B cell (primary cell): ENCODE data around the gene CEL. TPM values are rescaled to one million over a fixed set of nuclear protein-coding genes. Genes with fewer than 3 reads are reported as not detected.
"Not testable (repeated sequence)": the region's sequence is repeated elsewhere in the genome, so short reads cannot be mapped to it uniquely, and the experiment has no call there.

ENCODE experiments used
- ATAC-seq: fragments of 200-7000 bp; cut with Tn5 transposase; one replicate; pipeline ENCODE4 v1.10.0; 2021; ENCODE audit warnings: low read depth, mild to moderate bottlenecking, moderate number of reproducible peaks, moderate library complexity
- CTCF ChIA-PET: fragments of 350-600 bp; sonication (Branson Sonifier 250); formaldehyde crosslinking; loops from one replicate; lab custom pipeline; 2021; ENCODE audit warnings: antibody characterized with exemption, inconsistent platforms; lab: Charles Lee
- POLR2A ChIA-PET: fragments of 350-600 bp; sonication (Branson Sonifier 250); formaldehyde crosslinking; loops from one replicate; lab custom pipeline; 2021; ENCODE audit warnings: antibody characterized with exemption; lab: Charles Lee
- DNase-seq: peaks from one replicate; pipeline ENCODE4 v3.0.0; 2013
- H2AFZ ChIP-seq: 2 replicates; pipeline ENCODE4 v1.6.1; 2012; ENCODE audit warnings: mild to moderate bottlenecking, low read depth, low read length; ENCODE audit not compliant: insufficient read depth, poor library complexity, severe bottlenecking
- H3K27ac ChIP-seq, 2 donors: 1 replicate in 1 of 2; 2 replicates in 1 of 2; pipeline ENCODE4 v1.5.1; 2012 to 2013; ENCODE audit warnings: low read length in 2 of 2, mild to moderate bottlenecking in 2 of 2, moderate library complexity in 1 of 2
- H3K27me3 ChIP-seq, 4 experiments: fragments of 200-600 bp in 1 of 4; sonication (generic) in 1 of 4; replicated peaks in 1 of 4; 1 replicate in 2 of 4; 2 replicates in 2 of 4; pipeline versions ENCODE4 v1.6.1 to v1.7.0; 2013 to 2016; ENCODE audit warnings: low read length in 3 of 4, mild to moderate bottlenecking in 2 of 4, mixed read lengths in 1 of 4, moderate library complexity in 1 of 4; ENCODE audit not compliant: insufficient read depth in 4 of 4, control insufficient read depth in 3 of 4; ENCODE audit errors: control extremely low read depth in 1 of 4
- H3K36me3 ChIP-seq, 2 experiments: replicated peaks in 1 of 2; 1 replicate in 1 of 2; 2 replicates in 1 of 2; pipeline versions ENCODE4 v1.6.1 to v1.7.1; 2013; ENCODE audit warnings: low read length in 1 of 2; ENCODE audit not compliant: insufficient read depth in 2 of 2, control insufficient read depth in 1 of 2; ENCODE audit errors: control extremely low read depth in 1 of 2, extremely low read depth in 1 of 2
- H3K4me1 ChIP-seq, 2 donors: fragments of 200-600 bp in 1 of 2; sonication (generic) in 1 of 2; 1 replicate in 1 of 2; 2 replicates in 1 of 2; pipeline versions ENCODE4 v1.5.1 to v1.6.1; 2013 to 2017; ENCODE audit warnings: low read length in 2 of 2; ENCODE audit not compliant: control insufficient read depth in 2 of 2, insufficient read depth in 2 of 2
- H3K4me2 ChIP-seq: replicated peaks from 2 replicates; pipeline ENCODE3; 2012; ENCODE audit warnings: mild to moderate bottlenecking, low read depth, low read length; ENCODE audit not compliant: poor library complexity, severe bottlenecking
- H3K4me3 ChIP-seq, 5 experiments: fragments of 200-600 bp in 1 of 5; sonication (generic) in 1 of 5; 1 replicate in 3 of 5; 2 replicates in 2 of 5; pipeline versions ENCODE4 v1.5.1 to v1.7.0; 2011 to 2016; ENCODE audit warnings: low read length in 4 of 5, mild to moderate bottlenecking in 4 of 5, low read depth in 2 of 5, control low read depth in 1 of 5, moderate library complexity in 1 of 5; ENCODE audit not compliant: insufficient read depth in 1 of 5; ENCODE audit errors: control extremely low read depth in 1 of 5, extremely low read depth in 1 of 5
- H3K79me2 ChIP-seq: fragments of 200-600 bp; sonication (generic); one replicate; pipeline ENCODE4 v1.6.0; 2016; ENCODE audit warnings: low read length; ENCODE audit not compliant: control insufficient read depth, insufficient read depth
- H3K9ac ChIP-seq: fragments of 200-600 bp; sonication (generic); 2 replicates; pipeline ENCODE4 v1.6.1; 2017; ENCODE audit warnings: mild to moderate bottlenecking, low read length, moderate library complexity
- H3K9me3 ChIP-seq, 3 donors: one replicate each; pipeline versions ENCODE4 v1.6.1 to v1.7.1; 2013; ENCODE audit warnings: low read length in 2 of 3; ENCODE audit not compliant: control insufficient read depth in 2 of 3, insufficient read depth in 1 of 3; ENCODE audit errors: control extremely low read depth in 1 of 3
- H4K20me1 ChIP-seq: 2 replicates; pipeline ENCODE4 v1.6.0; 2012; ENCODE audit warnings: mild to moderate bottlenecking, low read length; ENCODE audit not compliant: insufficient read depth, control insufficient read depth, poor library complexity, severe bottlenecking
- H3K27ac Mint-ChIP-seq: one replicate; pipeline ENCODE4 v1.8.0; 2021; ENCODE audit warnings: mixed read lengths
- H3K27me3 Mint-ChIP-seq: one replicate; pipeline ENCODE4 v1.8.0; 2021; ENCODE audit warnings: mixed read lengths
- H3K4me1 Mint-ChIP-seq: one replicate; pipeline ENCODE4 v1.8.0; 2021; ENCODE audit warnings: mixed read lengths
- H3K4me3 Mint-ChIP-seq: one replicate; pipeline ENCODE4 v1.8.0; 2021; ENCODE audit warnings: mixed read lengths
- H3K9me3 Mint-ChIP-seq: one replicate; pipeline ENCODE4 v1.8.0; 2022; ENCODE audit warnings: mixed read lengths; ENCODE audit not compliant: insufficient read depth
- CTCF ChIP-seq: fragments of 200-600 bp; IDR thresholded peaks from one replicate; pipeline ENCODE4 v1.8.0; 2022; ENCODE audit warnings: antibody characterized with exemption, mild to moderate bottlenecking
- EZH2 ChIP-seq: IDR thresholded peaks from 2 replicates; pipeline ENCODE4 v1.6.1; 2012; ENCODE audit warnings: borderline replicate concordance, low read depth, mild to moderate bottlenecking, moderate library complexity, low read length; ENCODE audit not compliant: insufficient read depth, poor library complexity, severe bottlenecking
- WGBS: methylation state at CpG from one replicate; pipeline ENCODE4 v1.1.5; 2013; ENCODE audit warnings: missing lambda C conversion rate; ENCODE audit not compliant: insufficient coverage; 5-methylcytosine and 5-hydroxymethylcytosine counted together
- intact Hi-C: fragments of 100-400 bp; cut with micrococcal nuclease; formaldehyde crosslinking; loops from one replicate; pipeline ENCODE4 v1.10.0; 2022
- polyA plus RNA-seq: library from polyadenylated mRNA; depleted of rRNA; stranded (reverse); fragments of >200 nt; gene quantifications from 2 replicates; pipeline ENCODE4 v1.2.3, GENCODE V29; 2012
- total RNA-seq, 2 donors: library from RNA; stranded (reverse); fragments of 120-200 nt in 1 of 2; gene quantifications; 1 replicate in 1 of 2; 2 replicates in 1 of 2; pipeline versions ENCODE4 v1.2.3 to v1.2.4, GENCODE V29; 2013 to 2022

The CEL gene
- total and polyA plus RNA-seq, 2 donors (not counting 1 experiment from before 2014, with no cell fraction given), result 0.51 to 0.57 TPM

GRCh38 chr9:133062569-133062968 is 788 bp downstream of the CEL start:
- ATAC-seq, CTCF ChIA-PET: not testable (repeated sequence)

GRCh38 chr9:133063159-133063499 is 1.3 kb downstream of the CEL start:
- Mint-ChIP-seq H3K4me1 (peaks cover 17% of the 10 kb centered on the region), H3K27ac (no peak overlapping the region), H3K4me3 (no peak overlapping the region), H3K9me3 (no peaks in the 10 kb centered on the region), H3K27me3 (no peaks in the 10 kb centered on the region)
- H4K20me1 ChIP-seq, result no peaks in the 10 kb centered on the region
- H3K79me2 ChIP-seq, result no peaks in the 10 kb centered on the region
- H3K4me3 ChIP-seq, result no peak overlapping the region
- intact Hi-C loops, result no loop called here
- H3K9me3 ChIP-seq, result no peaks in the 10 kb centered on the region
- no peaks in the 10 kb centered on the region for H3K36me3 ChIP-seq
- 39% methylated on average over 8 of the region's 8 CpGs for WGBS
- ChIA-PET CTCF (no interaction called here), POLR2A (no interaction called here)
- TF ChIP-seq EZH2 (no peak), CTCF (no peak)
- H3K27me3 ChIP-seq, result no peaks in the 10 kb centered on the region
- no peak overlapping the region for H3K4me2 ChIP-seq
- no peak for ATAC-seq
- no peak overlapping the region for H3K27ac ChIP-seq
- H3K4me1 ChIP-seq, result peaks cover 9 to 21% of the 10 kb centered on the region in 2 donors
- H2AFZ ChIP-seq, result no peak overlapping the region
- H3K9ac ChIP-seq, result no peak overlapping the region
- DNase-seq, result no peak

More at GRCh38 chr9:133062569-133062968, 788 bp downstream of the CEL start:
- H3K4me2 ChIP-seq, H3K9me3 Mint-ChIP-seq, H3K4me3 Mint-ChIP-seq, H3K9ac ChIP-seq, H3K27me3 ChIP-seq, H4K20me1 ChIP-seq, H3K4me3 ChIP-seq, H2AFZ ChIP-seq, H3K79me2 ChIP-seq, H3K36me3 ChIP-seq, H3K27me3 Mint-ChIP-seq, H3K9me3 ChIP-seq, H3K27ac Mint-ChIP-seq, POLR2A ChIA-PET, H3K27ac ChIP-seq, intact Hi-C loops, DNase-seq: not testable (repeated sequence)
- H3K4me1 Mint-ChIP-seq, result peaks cover 18% of the 10 kb centered on the region
- H3K4me1 ChIP-seq, result peaks cover 9 to 21% of the 10 kb centered on the region in 2 donors
- no CpG with 5 or more reads among the region's 8 CpGs for WGBS
